ENCODE measurements around the gene MAX.

Gene MAX

DNA sequence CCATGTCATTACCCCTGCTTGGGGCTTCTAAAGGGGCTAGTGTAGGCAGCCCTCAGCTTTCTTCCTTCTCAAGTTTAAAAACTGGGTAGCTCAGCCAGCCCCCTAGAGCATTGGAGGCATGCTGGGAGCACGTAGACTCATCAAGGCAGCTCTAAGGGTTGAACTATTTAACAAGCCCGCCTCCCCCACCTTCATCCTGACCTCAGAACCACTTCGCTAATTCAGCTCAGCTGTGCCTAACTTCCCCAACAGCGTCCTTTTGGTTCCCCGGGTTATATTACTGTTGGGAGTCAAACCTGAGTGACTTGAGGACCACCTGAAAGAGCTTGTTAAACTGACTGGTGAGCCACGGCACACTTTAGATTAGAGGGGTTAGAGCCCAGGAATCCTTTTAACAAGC, 30.1 kb downstream of the MAX start:
- no peak for DNase-seq

DNA sequence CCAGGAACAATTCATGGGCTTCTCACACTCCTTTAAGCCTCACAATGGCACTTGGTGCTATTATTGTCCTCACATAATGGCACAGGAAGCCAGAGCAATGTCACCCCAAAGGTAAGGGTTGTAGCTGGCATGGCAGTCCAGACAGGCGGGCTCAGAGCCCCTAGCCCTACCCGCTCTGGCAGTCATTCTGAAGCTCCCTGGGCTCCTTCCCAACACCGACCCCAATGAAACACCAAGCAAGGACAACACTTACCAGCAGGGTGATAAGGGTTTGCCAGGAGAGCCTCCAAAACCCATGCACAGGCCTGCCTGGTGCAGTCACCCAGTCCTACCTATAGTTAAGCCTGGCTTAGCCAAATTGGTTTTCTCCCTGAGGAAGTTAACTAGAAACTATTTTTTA, 30.8 kb downstream of the MAX start:
- DNase-seq = no peak

DNA sequence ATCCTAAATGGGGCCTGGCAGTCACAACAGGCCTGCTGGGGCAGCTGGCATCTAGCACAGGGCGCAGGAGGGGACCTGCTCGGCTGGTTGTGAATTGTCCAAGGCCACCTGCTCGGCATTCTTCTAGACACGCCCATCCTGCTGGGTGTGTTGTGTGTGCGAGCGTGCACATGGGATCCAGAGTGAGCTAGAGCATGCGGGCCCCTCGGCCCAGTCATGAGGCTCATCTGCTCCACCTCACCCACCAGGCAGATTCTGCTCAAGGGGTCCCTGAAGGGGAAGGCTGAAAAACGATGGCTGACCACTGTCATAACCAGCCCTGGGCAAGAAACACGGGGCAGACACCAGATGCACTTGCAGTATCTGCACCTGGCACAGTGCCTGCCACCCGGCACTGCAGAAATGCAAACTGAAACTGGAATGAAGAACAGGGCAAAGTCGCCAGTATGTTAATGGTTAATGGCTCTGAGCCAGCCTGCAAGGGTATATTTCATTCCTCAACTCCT, 31.8 kb downstream of the MAX start:
- no peak for DNase-seq

DNA sequence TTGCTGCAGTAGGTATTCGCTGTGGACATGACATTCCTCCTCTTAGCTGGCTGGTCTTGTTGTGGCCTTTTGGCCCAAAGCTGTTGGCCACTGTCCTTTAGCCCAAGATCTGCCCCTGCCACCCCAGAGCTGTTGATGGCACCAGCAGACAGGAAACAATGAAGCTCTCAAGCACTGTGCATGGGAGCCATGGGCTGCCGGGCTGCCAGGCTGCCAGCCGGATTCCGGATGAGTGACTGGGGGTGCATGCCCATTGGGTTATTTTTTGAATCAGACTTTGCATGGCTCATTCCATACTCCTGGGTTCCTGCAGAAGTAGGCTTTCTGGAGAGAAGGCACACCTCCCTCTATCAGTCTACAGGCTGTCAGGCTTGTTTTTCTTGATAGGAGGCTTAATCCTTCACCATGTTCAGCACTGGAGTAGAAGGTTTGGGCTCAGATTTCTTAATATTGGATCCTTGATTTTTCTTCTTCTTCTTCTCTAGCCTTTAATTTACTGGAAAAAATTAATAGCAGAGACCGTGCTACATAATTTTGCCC, 32.4 kb downstream of the MAX start:
- no peak for DNase-seq

DNA sequence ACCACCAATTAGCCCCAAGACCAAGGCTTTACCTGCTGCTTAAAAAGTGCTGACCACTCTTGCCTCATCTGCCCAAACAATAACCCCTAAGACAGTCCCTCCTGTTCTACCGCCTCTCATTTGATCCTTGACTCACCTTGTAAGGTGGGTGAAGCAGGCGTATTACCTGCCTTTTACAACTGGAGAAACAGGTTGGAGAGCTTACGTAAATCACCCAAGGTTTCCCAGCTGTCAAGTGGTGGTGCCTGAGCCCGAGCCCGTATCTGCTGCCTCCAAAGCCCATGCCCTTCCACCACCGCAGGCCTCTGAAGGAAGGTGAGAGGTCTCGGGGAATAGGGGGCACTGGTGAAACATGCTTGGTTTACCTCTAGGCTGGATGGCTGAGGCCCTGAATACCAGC, 36.6 kb downstream of the MAX start:
- DNase-seq = no peak

DNA sequence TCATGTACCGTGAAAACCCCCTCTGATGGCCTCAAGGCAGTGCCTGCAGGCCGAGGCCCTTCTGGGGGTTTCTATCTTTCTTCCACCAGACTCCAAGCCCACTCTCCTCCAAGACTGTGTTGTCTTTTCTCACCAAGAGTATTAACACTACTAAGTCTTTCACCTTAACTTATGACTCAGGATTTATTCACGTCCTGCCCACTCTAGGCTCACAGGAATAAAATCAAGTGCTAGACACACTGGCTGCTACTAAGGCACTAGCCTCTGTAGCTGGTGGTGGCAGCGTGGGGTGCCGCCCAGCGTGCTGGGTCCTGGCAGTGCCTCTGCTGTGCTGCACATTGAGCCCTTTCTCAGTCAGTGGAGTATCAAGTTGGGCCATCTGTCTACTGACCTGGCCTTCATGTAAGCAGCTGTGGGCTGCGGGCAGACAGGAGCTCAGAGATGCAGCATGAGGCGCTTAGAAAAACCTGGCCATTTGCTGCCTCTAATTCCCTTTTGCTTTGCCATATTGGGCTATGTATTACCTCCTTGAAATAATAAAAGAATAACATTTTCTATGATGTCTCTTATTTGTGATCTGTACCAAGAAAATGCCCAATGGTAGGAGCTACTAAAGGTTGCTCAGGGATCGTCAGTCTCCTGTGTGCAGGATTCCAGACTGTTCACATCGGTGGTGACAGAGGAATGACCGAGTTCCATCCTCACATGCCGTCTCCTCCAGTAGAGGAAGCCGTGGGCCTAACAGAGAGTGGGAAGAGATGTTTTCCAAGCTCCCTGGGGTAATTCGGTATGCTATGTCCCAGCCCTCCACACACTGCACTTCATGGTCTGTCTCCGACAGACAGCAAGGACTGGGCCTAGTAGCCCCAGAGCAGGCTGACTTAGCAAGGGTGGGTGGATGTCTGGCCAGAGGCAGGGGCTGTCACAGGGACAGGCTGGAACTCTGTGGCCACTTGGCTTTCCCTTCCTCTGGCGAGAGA, 39.9 kb downstream of the MAX start:
- DNase-seq = no peak

DNA sequence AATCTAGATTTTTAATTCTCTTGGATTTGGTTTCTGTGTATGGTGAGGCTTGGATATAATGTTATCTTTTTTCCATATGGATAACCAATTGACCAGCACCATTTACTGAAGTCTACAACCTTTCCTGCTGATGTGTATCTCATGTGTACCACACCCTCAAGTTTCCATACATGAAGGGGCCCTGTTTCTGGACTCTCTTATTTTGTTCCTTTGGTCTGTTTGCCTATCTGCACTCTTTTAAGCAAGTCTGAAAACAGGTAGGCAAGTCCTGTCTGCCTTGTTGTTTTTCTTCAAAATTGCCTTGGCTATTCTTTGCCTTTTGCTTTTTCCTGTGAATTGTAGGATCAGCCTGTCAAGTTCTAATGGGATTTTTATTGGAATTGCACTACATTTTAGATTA, 44.6 kb downstream of the MAX start:
- DNase-seq = no peak

DNA sequence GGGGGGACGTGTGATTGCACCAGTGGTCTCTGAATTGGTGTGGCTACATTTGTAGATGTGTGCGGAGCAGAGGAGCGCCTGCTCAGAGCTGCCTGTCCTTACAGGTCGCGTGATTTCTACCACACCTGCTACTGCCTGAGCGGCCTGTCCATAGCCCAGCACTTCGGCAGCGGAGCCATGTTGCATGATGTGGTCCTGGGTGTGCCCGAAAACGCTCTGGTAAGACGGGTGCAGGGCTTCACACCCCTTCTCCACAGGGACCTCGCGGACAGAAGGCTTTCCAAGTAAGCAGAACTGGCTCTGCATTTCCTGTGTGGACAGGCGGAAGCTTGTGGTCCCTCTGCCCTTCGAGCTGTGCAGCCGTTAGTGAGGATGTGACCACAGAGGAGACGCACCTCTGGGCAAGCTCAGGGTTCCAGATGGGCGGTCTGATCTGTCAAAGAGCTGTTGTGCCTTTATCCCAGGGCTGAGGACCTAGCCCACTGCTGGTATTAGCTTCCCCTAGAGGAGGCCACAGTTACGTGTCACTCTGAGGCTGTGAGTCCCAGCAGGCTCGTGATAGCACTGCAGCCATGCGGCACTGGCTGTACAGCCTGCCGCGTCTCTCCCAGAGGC, 47.7 kb downstream of the MAX start:
- DNase-seq = peak; percentile 39

DNA sequence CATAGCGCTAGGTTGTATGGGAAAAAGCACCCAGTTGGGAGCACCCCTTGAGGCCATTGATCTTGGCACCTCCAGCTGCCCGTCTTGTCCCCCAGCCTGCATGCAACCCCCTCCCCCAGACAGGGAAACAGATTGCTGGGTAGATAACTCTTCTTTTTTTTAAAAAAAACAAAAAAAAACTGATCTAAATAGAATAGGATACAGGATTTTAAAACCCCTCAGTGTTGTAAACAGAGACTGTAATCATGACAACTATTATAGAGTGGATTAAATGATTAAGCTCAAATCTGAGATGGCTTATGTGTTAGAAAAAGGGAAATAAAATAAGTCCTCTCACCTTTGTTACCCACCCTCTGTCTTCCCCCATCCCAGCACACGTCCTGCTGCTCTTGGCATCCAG, 48.9 kb downstream of the MAX start:
- no peak for DNase-seq

DNA sequence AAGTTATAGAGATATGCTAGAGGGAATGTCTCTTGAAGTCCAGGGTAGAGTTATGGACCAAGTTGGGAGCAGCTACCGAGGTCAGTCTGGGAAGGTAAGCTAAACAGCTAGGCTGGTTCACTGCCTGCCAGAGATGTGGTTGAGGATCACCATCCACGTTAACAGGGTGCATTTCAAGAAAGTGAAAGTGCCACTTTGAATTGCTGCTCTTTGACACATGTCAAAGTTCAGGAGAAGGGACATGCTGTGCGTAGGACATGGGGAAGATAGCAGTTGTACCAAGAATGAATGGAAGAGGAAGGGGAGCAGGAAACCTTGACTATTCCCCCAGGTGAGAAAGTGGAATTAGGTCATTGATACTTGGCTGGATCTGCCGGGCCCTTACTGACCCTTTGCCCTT, 49.5 kb downstream of the MAX start:
- DNase-seq = no peak

DNA sequence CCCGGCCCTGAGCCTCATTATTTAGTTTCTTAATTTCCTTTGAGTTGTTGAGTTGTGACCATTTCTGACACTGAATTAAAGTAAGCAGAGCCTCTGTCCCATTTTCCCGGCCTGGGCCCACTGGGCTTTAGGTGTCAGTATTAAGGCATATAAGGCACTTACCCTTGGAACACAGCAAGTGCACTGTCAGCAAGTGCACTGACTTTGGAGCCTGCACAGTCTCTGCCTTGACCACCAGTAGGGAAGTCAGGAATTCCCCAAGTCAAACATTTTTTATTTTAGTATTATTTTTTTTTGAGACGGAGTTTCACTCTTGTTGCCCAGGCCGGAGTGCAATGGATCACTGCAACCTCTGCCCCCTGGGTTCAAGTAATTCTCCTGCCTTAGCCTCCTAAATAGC, 56.6 kb downstream of the MAX start:
- DNase-seq = peak; percentile 57

DNA sequence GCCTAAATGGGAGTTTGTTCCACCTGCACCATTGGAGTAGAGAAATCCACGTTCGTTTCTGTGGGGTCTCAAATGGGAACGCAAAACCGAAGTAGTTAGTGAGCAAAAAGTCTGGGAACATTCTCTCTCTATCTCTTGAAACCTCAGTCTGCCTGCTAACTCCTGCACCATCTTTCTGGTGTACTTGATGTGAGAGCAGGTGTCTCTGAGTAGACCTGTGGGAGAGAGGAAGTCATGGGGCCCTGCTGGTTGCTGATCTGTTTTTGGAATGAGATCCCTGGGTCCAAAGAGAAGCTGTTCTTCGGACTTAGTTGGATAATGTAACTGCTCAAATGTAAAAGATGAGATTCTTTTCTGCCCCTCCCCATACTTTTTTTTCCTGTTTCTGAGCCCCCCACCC, 57.3 kb downstream of the MAX start:
- no peak for DNase-seq

DNA sequence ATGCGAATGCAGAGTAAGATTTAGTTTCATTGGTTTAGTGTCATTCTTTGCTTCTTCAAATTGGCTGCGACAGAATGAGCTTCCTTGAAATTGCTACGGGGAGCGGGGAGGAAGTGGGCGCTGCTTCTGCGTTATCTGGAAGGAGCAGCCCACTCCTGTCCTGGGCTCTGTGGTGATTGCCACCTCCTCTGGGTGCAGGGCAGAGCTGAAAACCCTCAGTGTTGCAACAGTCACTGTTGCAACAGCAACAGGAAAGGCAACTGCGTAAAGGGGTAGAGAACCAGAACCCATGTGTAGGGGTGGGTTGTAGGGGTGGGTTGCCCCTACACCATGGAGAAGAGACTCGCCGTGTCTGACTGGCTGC, 57.7 kb downstream of the MAX start:
- DNase-seq = peak; percentile 89

DNA sequence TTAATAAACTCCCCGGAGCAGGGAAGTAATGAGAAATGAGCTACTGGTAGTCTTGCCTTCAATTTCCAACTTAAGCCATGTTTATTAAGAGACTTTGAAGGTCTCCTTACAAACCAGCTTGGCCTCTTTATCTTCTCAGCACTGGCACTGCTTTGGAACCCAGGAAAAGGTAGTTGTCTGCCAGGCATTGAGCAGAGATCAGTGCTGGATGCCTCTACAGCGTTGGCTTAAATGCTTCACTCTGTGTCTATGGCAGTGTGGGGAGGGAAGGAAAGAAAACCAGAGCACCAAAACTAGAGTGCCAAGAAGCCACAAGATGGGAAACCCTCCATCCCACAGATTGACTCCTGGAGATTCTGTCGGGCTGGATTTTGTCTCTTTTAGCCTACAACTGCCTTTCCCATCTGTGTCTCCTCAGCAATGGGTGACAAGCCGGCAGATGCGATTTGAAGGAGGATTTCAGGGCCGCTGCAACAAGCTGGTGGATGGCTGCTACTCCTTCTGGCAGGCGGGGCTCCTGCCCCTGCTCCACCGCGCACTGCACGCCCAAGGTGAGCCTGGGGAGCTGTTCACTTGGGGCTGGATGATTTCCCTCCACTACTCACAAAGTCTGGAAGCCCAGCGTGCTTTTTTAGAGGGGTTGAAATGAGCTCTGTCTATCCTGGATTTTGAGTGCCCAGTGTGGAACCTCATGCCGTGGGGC, 58.3 kb downstream of the MAX start:
- no peak for DNase-seq

DNA sequence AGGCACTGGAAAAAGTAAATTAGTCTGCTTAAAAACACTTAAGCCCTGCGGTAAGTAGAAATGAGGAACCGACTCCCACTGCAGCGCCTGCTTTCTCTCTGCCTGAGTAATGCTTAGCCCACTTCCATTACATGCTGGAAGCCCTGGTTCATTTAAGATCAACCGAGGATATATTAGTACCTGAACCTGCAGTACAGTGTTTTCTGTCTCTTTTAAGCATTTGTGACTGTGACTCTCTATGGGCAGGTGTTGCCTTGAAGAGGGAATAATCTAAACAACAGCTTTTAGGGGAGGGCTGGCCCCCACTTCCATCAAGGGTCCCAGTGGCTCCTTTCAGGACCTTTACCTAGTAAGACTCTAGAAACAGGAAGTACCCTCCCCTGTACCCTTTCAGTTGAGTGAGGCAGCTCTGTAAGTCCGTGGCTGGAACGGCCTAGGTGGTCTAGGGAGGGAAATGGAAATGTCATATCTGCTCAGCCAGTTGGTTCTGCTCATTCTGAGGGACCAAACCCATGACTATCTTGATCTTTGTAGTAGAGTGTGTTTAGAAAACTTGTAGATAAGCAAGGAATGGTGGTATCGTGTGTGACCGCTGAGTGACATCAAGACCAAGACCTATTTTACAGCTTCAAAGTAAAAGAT, 59.5 kb downstream of the MAX start:
- peak; percentile 84 for DNase-seq

DNA sequence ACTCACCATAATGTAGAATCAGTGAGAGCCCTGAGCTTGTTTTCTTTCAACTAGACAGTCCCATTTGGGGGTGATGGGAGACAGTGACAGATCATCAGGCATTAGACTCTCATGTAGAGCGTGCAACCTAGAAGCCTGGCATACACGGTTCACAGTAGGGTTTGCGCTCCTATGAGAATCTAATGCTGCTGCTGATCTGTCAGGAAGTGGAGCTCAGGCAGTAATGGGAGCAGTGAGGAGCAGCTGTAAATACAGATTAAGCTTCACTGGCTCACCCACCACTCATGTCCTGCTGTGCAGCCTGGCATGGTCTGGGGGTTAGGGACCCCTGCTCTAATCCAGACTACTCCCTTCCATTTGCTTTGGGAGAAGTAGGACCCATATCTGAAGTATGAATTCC, 60.0 kb downstream of the MAX start:
- no peak for DNase-seq

DNA sequence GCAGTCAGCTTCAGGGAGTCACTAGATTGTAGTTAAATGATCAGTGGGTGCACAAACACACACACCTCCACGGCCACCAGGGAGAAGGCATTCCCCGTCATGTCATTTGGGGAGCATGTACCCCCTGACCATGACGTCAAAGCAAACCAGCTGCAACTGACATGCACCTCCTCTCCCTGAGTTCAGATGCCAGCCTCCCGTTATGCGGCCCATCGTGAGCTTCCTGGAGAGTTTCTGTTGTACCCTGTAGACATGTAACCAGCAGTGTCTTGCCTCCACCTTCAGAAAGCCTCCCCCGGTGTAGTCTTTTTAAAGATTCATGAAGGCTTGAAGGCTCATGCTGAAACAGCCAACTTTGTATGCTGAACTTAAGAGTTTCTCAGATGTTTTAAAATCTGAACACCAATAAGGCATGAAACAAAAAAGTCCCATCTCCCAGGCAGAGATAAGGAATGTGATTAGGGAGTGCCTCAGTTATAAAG, 60.8 kb downstream of the MAX start:
- DNase-seq = no peak

DNA sequence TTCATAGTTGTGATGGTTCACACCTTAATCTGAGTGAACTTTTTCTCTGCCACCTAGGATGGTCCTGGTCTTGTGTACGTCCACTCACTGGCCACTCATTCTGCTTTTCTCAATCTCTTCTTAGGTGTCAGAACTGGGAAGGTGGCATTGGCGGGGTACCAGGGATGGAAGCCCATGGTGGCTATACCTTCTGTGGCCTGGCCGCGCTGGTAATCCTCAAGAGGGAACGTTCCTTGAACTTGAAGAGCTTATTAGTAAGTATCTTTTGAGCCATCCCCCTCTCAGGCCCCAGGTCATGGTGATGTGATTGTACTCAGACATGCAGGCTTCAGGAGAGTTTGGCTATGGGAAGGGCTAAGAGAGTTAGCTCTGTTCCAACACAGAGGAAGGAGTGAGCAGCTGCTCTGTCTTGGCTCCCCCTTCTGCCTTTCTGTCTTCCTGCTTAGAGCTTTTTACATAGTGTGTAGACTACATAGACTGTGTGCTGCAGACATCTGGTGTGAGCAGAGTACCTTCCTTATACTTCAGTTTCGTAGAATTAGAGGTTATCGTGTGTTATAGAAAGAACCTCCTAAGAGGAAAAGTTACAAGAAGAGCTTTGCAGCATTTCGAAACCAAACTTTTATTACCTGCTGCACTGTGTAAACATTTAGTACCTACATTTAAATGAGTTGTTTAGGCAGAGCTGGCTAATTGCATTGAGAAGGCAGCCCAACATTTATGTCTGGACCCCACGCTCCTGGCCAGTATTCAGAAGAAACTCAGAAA, 61.5 kb downstream of the MAX start:
- DNase-seq = no peak

DNA sequence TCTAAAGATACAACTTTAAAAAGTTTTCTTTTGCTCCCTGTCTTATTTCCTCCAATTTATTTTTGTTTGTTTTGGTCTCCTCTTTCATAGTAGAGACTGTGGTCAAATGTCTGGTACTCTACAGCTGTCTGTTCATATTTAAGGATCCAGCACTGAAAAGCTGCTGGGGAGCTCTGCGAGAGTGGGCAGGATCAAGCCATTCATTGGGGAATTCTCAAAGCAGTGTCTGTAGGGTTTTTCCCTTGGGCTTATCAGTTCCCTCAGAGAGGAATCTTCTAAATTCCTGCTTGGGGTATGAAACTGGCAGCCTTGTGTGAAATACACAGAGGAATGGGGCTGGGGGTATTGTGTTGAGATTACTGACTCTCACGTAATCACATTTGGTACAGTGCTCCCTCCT, 63.4 kb downstream of the MAX start:
- DNase-seq = no peak

DNA sequence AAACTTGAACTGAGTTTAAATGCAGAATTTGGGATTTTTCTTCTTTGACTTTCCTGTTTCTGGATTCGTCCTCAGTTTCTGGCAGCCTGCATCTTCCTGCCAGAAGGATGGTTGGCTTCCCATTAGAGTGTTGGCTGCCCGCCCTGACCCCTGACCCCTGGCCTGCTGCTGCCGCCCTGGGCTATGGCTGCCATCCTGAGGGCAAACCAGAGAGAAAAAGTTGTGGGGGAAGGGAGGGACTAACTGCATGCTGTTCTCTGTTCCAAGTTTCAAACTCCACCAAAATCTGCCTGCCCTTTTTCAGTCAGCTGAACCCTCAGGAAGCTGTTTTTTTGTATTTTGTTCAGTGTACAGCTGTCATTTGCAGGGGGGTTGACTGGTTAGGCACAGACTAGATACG, 67.3 kb downstream of the MAX start:
- DNase-seq = no peak

DNA sequence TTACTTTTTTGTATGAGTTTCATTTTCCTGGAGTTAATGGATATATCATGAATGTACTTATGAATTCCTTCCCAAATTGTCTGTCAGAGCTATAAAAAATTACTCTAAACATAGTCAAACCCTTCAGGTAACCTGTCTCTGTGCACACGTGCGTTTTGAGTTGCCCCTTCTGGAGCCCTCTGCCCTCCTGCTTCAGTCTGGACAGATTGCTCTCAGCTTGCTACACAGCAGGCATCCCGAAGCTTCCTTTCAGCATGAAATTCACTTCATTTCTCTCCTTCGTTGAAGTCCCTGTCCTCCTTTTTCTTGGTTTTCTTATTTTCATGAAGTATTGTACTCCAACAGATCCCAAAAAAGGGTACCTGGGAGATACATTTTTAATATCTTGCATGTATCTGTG, 68.3 kb downstream of the MAX start:
- DNase-seq = no peak

DNA sequence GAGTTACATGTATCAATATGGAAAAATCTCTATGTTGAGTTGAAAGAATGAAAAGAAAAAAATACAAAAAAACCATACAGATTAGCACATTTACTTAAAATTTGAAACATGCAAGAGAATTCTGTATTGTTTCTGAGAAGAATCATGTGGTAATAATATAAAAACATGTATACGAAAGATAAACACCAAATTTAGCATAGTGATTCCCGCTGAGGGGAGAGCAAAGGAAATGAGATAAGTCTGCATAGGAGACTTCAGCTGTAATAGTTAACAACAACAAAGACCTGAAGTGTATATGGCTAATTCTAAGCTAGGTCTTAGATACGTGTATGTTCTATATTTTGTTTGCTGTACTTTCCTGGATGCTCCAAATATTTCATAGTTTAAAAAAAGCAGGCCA, 69.1 kb downstream of the MAX start:
- DNase-seq = no peak
